HCT116 (cell line): ENCODE measurements around the gene REG1B. TPM values are rescaled to one million over a fixed set of nuclear protein-coding genes. Genes with fewer than 3 reads are reported as not detected.

Source experiments
- ATAC-seq: fragments of 200-7000 bp; cut with Tn5 transposase; 2 replicates; pipeline ENCODE4 v1.9.1; 2020; ENCODE audit warnings: mild to moderate bottlenecking, moderate library complexity
- BruUV-seq: library from RNA; stranded (reverse); fragments of 400-500 nt; replicated peaks from 2 replicates; lab custom pipeline; 2021; lab: Mats Ljungman, UMichigan
- CTCF ChIA-PET: fragments of 300-600 bp; sonication (Branson Sonifier 250); formaldehyde crosslinking; loops from one replicate; lab custom pipeline; 2021; ENCODE audit warnings: antibody characterized with exemption; lab: Charles Lee
- POLR2A ChIA-PET: fragments of 300-600, 350-600 bp; sonication (Branson Sonifier 250); formaldehyde crosslinking; loops from one replicate; lab custom pipeline; 2021; ENCODE audit warnings: antibody characterized with exemption; lab: Charles Lee
- RAD21 ChIA-PET, 2 experiments: fragments of 300-600 bp; sonication (Branson Sonifier 250); formaldehyde crosslinking; loops; one replicate each; lab custom pipeline; 2023; ENCODE audit warnings: low total read pairs in 2 of 2; ENCODE audit not compliant: uncharacterized antibody in 2 of 2, unreplicated experiment in 2 of 2, low non-redundant PET in 1 of 2; lab: Charles Lee
- DNase-seq: peaks from one replicate; pipeline ENCODE4 v3.0.0-alpha.2; 2010; ENCODE audit warnings: low read depth, low spot score
- H2AFZ ChIP-seq: fragments of 200-600 bp; shearing (Covaris generic), sonication (generic); 2 replicates; pipeline ENCODE4 v1.6.1; 2017; ENCODE audit warnings: low read depth, mixed run types, mixed read lengths, antibody characterized with exemption, low read length; ENCODE audit not compliant: poor library complexity, severe bottlenecking
- H3K27ac ChIP-seq: 2 replicates; pipeline ENCODE4 v1.5.1; 2012; ENCODE audit warnings: low read depth, low read length
- H3K27me3 ChIP-seq: fragments of 200-600 bp; sonication (generic); 2 replicates; pipeline ENCODE4 v1.6.1; 2016; ENCODE audit warnings: mixed run types, low read length, mixed read lengths; ENCODE audit not compliant: insufficient read depth
- H3K36me3 ChIP-seq, 2 experiments: fragments of 200-500 bp in 1 of 2; fragments of 200-600 bp in 1 of 2; sonication (Bioruptor generic) in 1 of 2; sonication (generic) in 1 of 2; 2 replicates each; pipeline versions ENCODE4 v1.5.1 to v1.6.1; 2014 to 2016; ENCODE audit warnings: low read length in 2 of 2, inconsistent platforms in 1 of 2, mixed read lengths in 1 of 2, mixed run types in 1 of 2; ENCODE audit not compliant: insufficient read depth in 2 of 2, control insufficient read depth in 1 of 2
- H3K4me1 ChIP-seq, 2 experiments: fragments of 200-600 bp in 1 of 2; sonication (generic) in 1 of 2; 2 replicates each; pipeline versions ENCODE4 v1.5.1 to v1.6.1; 2012 to 2017; ENCODE audit warnings: low read length in 2 of 2, inconsistent platforms in 1 of 2, mild to moderate bottlenecking in 1 of 2, mixed read lengths in 1 of 2, mixed run types in 1 of 2, moderate library complexity in 1 of 2; ENCODE audit not compliant: insufficient read depth in 2 of 2, control insufficient read depth in 1 of 2
- H3K4me2 ChIP-seq: fragments of 200-600 bp; sonication (generic); 2 replicates; pipeline ENCODE4 v1.6.1; 2017; ENCODE audit warnings: mixed run types, low read length, mixed read lengths
- H3K4me3 ChIP-seq, 2 experiments: fragments of 200-600 bp in 1 of 2; sonication (generic) in 1 of 2; replicated peaks in 1 of 2; 2 replicates each; pipeline ENCODE4 v1.5.1; 2011 to 2016; ENCODE audit warnings: low read length in 2 of 2, control low read depth in 1 of 2, low read depth in 1 of 2, mild to moderate bottlenecking in 1 of 2, mixed read lengths in 1 of 2, mixed run types in 1 of 2
- H3K79me2 ChIP-seq: fragments of 200-600 bp; sonication (generic); 2 replicates; pipeline ENCODE4 v1.6.1; 2017; ENCODE audit warnings: mild to moderate bottlenecking, mixed run types, low read length, moderate library complexity, mixed read lengths; ENCODE audit not compliant: insufficient read depth
- H3K9ac ChIP-seq: fragments of 200-600 bp; sonication (generic); 2 replicates; pipeline ENCODE4 v1.6.1; 2016; ENCODE audit warnings: low read length, mixed read lengths
- H3K9me2 ChIP-seq: fragments of 200-600 bp; sonication (generic), shearing (Covaris generic); 2 replicates; pipeline ENCODE4 v1.6.1; 2017; ENCODE audit warnings: mixed run types, mild to moderate bottlenecking, moderate library complexity; ENCODE audit not compliant: insufficient read depth
- H3K9me3 ChIP-seq, 2 experiments: fragments of 200-500 bp in 1 of 2; fragments of 200-600 bp in 1 of 2; sonication (Bioruptor generic) in 1 of 2; sonication (generic) in 1 of 2; 2 replicates each; pipeline ENCODE4 v1.6.1; 2014 to 2017; ENCODE audit warnings: low read length in 2 of 2, mixed read lengths in 2 of 2, inconsistent platforms in 1 of 2, low read depth in 1 of 2, mild to moderate bottlenecking in 1 of 2, mixed run types in 1 of 2, moderate library complexity in 1 of 2; ENCODE audit not compliant: control insufficient read depth in 1 of 2, insufficient read depth in 1 of 2
- H4K20me1 ChIP-seq: fragments of 200-600 bp; sonication (generic), shearing (Covaris generic); 2 replicates; pipeline ENCODE4 v1.6.1; 2017; ENCODE audit warnings: mixed run types, mild to moderate bottlenecking, moderate library complexity; ENCODE audit not compliant: insufficient read depth
- CEBPB ChIP-seq: IDR thresholded peaks from 2 replicates; pipeline ENCODE4 v1.6.1; 2012; ENCODE audit warnings: low read depth
- CTCF ChIP-seq, 3 experiments: fragments of 200-600 bp in 1 of 3; sonication (generic) in 1 of 3; IDR thresholded peaks in 2 of 3; conservative IDR thresholded peaks in 1 of 3; 2 replicates each; pipeline ENCODE4 v1.5.1; 2012 to 2017; ENCODE audit warnings: low read depth in 2 of 3, low read length in 2 of 3, antibody characterized with exemption in 1 of 3, borderline replicate concordance in 1 of 3, control low read depth in 1 of 3, mild to moderate bottlenecking in 1 of 3, mixed read lengths in 1 of 3, mixed run types in 1 of 3, moderate library complexity in 1 of 3; ENCODE audit not compliant: insufficient read depth in 1 of 3
- EGR1 ChIP-seq: IDR thresholded peaks from 2 replicates; pipeline ENCODE4 v1.6.1; 2012; ENCODE audit warnings: low read depth
- ELF1 ChIP-seq: IDR thresholded peaks from 2 replicates; pipeline ENCODE4 v1.6.1; 2012; ENCODE audit warnings: low read depth, borderline replicate concordance
- EZH2 ChIP-seq: fragments of 200-600 bp; sonication (generic); IDR thresholded peaks from 2 replicates; pipeline ENCODE4 v1.6.1; 2017; ENCODE audit warnings: antibody characterized with exemption, mixed run types
- EZH2phosphoT487 ChIP-seq: fragments of 200-600 bp; IDR thresholded peaks from 2 replicates; pipeline ENCODE4 v1.6.1; 2018; ENCODE audit warnings: antibody characterized with exemption, borderline replicate concordance
- FOSL1 ChIP-seq: IDR thresholded peaks from 2 replicates; pipeline ENCODE4 v1.6.1; 2012; ENCODE audit warnings: low read depth
- JUND ChIP-seq: IDR thresholded peaks from 2 replicates; pipeline ENCODE4 v1.6.1; 2012
- POLR2A ChIP-seq: IDR thresholded peaks from 2 replicates; pipeline ENCODE4 v1.7.0; 2011; ENCODE audit warnings: borderline replicate concordance; ENCODE audit not compliant: insufficient read depth, insufficient read length; ENCODE audit errors: extremely low read depth
- POLR2AphosphoS5 ChIP-seq: IDR thresholded peaks from 2 replicates; pipeline ENCODE4 v1.6.1; 2011; ENCODE audit warnings: mild to moderate bottlenecking, low read depth, low read length, moderate library complexity
- SIN3A ChIP-seq: IDR thresholded peaks from 2 replicates; pipeline ENCODE4 v1.6.1; 2012; ENCODE audit warnings: low read depth
- SP1 ChIP-seq: IDR thresholded peaks from 2 replicates; pipeline ENCODE4 v1.6.1; 2012; ENCODE audit warnings: low read depth
- SRF ChIP-seq: IDR thresholded peaks from 2 replicates; pipeline ENCODE4 v1.6.1; 2012; ENCODE audit warnings: low read depth
- TCF7L2 ChIP-seq: IDR thresholded peaks from 2 replicates; pipeline ENCODE4 v1.7.0; 2011; ENCODE audit warnings: borderline replicate concordance, inconsistent platforms; ENCODE audit not compliant: insufficient read depth, insufficient read length; ENCODE audit errors: extremely low read depth
- YY1 ChIP-seq: IDR thresholded peaks from 2 replicates; pipeline ENCODE4 v1.6.1; 2011; ENCODE audit warnings: low read length, low read depth, moderate library complexity, mild to moderate bottlenecking; ENCODE audit not compliant: insufficient replicate concordance; ENCODE audit errors: extremely low read depth
- ZFX ChIP-seq: fragments of 450-650 bp; IDR thresholded peaks from 2 replicates; pipeline ENCODE4 v1.6.1; 2017
- ZNF274 ChIP-seq: fragments of 200-500 bp; sonication (Bioruptor generic); IDR thresholded peaks from 2 replicates; pipeline ENCODE4 v1.6.1; 2014; ENCODE audit warnings: mild to moderate bottlenecking, low read depth, low read length, inconsistent platforms
- intact Hi-C: fragments of 100-400 bp; cut with micrococcal nuclease; formaldehyde crosslinking; loops from 2 replicates; pipeline ENCODE4 v1.10.0; 2022
- total RNA-seq: library from RNA; stranded (reverse); gene quantifications from one replicate; pipeline ENCODE4 v1.2.1, GENCODE V29; 2021; ENCODE audit not compliant: unreplicated experiment
- TF ChIP-seq, protein P1 (sequence below): IDR thresholded peaks from 2 replicates; pipeline ENCODE4 v1.6.1; 2012; ENCODE audit warnings: low read depth
- TF ChIP-seq, protein P2 (sequence below): IDR thresholded peaks from 2 replicates; pipeline ENCODE4 v1.6.1; 2012
- TF ChIP-seq, protein P3 (sequence below): IDR thresholded peaks from 2 replicates; pipeline ENCODE4 v1.6.1; 2011; ENCODE audit warnings: mild to moderate bottlenecking, low read length, moderate library complexity; ENCODE audit not compliant: insufficient replicate concordance; ENCODE audit errors: extremely low read depth

REG1B gene
- total RNA-seq, 1 experiment from 2014 or later, result 4.2 TPM

GRCh38 chr2:79086255-79086654 lies 1.5 kb downstream of the REG1B start:
- intact Hi-C loops, result no loop called here
- POLR2A ChIA-PET, result no interaction called here
- Histone ChIP-seq H2AFZ (no peak overlapping the region), H3K9me2 (no peaks in the 10 kb centered on the region), H3K9me3 (peaks cover 10 to 20% of the 10 kb centered on the region in 2 experiments; a peak in 2 of 4 replicates), H3K27me3 (no peaks in the 10 kb centered on the region), H3K4me2 (no peak overlapping the region), H3K36me3 (no peaks in the 10 kb centered on the region), H3K79me2 (no peaks in the 10 kb centered on the region), H3K27ac (no peak overlapping the region), H3K4me1 (no peaks in the 10 kb centered on the region), H3K4me3 (no peak overlapping the region), H3K9ac (no peak overlapping the region), H4K20me1 (no peaks in the 10 kb centered on the region)
- no TSS peak for BruUV-seq
- RAD21 ChIA-PET, result no interaction called here
- ATAC-seq (no peak), DNase-seq (no peak)
- CTCF ChIA-PET, result no interaction called here
- TF ChIP-seq ZNF274 (no peak), SIN3A (no peak), ELF1 (no peak), POLR2AphosphoS5 (no peak), EZH2phosphoT487 (no peak), YY1 (no peak), EZH2 (no peak), CEBPB (no peak), POLR2A (no peak), CTCF (IDR thresholded peaks at IDR 0.05 in 2 of 3, conservative IDR thresholded peaks at IDR 0.05 in 1 of 3; ENCODE audit: borderline replicate concordance in 1 of 3, insufficient read depth in 1 of 3, low read depth in 2 of 3, low read length in 2 of 3) (no peak), TCF7L2 (no peak), ZFX (no peak), JUND (no peak), SP1 (no peak), EGR1 (no peak), SRF (no peak), FOSL1 (no peak)
- TF ChIP-seq, protein P1, sequence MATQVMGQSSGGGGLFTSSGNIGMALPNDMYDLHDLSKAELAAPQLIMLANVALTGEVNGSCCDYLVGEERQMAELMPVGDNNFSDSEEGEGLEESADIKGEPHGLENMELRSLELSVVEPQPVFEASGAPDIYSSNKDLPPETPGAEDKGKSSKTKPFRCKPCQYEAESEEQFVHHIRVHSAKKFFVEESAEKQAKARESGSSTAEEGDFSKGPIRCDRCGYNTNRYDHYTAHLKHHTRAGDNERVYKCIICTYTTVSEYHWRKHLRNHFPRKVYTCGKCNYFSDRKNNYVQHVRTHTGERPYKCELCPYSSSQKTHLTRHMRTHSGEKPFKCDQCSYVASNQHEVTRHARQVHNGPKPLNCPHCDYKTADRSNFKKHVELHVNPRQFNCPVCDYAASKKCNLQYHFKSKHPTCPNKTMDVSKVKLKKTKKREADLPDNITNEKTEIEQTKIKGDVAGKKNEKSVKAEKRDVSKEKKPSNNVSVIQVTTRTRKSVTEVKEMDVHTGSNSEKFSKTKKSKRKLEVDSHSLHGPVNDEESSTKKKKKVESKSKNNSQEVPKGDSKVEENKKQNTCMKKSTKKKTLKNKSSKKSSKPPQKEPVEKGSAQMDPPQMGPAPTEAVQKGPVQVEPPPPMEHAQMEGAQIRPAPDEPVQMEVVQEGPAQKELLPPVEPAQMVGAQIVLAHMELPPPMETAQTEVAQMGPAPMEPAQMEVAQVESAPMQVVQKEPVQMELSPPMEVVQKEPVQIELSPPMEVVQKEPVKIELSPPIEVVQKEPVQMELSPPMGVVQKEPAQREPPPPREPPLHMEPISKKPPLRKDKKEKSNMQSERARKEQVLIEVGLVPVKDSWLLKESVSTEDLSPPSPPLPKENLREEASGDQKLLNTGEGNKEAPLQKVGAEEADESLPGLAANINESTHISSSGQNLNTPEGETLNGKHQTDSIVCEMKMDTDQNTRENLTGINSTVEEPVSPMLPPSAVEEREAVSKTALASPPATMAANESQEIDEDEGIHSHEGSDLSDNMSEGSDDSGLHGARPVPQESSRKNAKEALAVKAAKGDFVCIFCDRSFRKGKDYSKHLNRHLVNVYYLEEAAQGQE, result no peak
- TF ChIP-seq, protein P2, sequence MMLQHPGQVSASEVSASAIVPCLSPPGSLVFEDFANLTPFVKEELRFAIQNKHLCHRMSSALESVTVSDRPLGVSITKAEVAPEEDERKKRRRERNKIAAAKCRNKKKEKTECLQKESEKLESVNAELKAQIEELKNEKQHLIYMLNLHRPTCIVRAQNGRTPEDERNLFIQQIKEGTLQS, result no peak
- TF ChIP-seq, protein P3, sequence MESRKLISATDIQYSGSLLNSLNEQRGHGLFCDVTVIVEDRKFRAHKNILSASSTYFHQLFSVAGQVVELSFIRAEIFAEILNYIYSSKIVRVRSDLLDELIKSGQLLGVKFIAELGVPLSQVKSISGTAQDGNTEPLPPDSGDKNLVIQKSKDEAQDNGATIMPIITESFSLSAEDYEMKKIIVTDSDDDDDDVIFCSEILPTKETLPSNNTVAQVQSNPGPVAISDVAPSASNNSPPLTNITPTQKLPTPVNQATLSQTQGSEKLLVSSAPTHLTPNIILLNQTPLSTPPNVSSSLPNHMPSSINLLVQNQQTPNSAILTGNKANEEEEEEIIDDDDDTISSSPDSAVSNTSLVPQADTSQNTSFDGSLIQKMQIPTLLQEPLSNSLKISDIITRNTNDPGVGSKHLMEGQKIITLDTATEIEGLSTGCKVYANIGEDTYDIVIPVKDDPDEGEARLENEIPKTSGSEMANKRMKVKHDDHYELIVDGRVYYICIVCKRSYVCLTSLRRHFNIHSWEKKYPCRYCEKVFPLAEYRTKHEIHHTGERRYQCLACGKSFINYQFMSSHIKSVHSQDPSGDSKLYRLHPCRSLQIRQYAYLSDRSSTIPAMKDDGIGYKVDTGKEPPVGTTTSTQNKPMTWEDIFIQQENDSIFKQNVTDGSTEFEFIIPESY, result no peak
